SK-N-SH (cell line): Measurements from ENCODE around the gene ST6GALNAC3. TPM values are rescaled to one million over a fixed set of nuclear protein-coding genes. Genes with fewer than 3 reads are reported as not detected.

Experiments
- CTCF ChIA-PET: fragments of 300-600, 350-600 bp; formaldehyde crosslinking; extraction: SDS; loops from one replicate; lab custom pipeline; 2021; lab: Yijun Ruan, JAX
- POLR2A ChIA-PET: fragments of 350-600 bp; sonication (Branson Sonifier 250); formaldehyde crosslinking; extraction: SDS; loops from one replicate; lab custom pipeline; 2020; ENCODE audit warnings: antibody characterized with exemption, inconsistent platforms; lab: Yijun Ruan, JAX
- DNase-seq: peaks from one replicate; pipeline ENCODE4 v3.0.0; 2012
- H2AFZ ChIP-seq: fragments of 200-600 bp; sonication (generic); 2 replicates; pipeline ENCODE4 v1.8.1; 2016; ENCODE audit warnings: antibody characterized with exemption, mild to moderate bottlenecking, low read depth
- H3F3A ChIP-seq: fragments of 200-600 bp; sonication (generic); replicated peaks from 2 replicates; pipeline ENCODE3; 2016; ENCODE audit warnings: antibody characterized with exemption, mild to moderate bottlenecking; ENCODE audit not compliant: insufficient read depth
- H3K27ac ChIP-seq, 2 experiments: fragments of 200-500 bp in 1 of 2; fragments of 200-600 bp in 1 of 2; sonication (Bioruptor generic) in 1 of 2; sonication (generic), shearing (Covaris generic) in 1 of 2; 2 replicates each; pipeline versions ENCODE4 v1.5.1 to v1.6.1; 2014 to 2016; ENCODE audit warnings: low read depth in 2 of 2, inconsistent platforms in 1 of 2, low read length in 1 of 2, mild to moderate bottlenecking in 1 of 2, mixed read lengths in 1 of 2
- H3K27me3 ChIP-seq: fragments of 200-600 bp; sonication (generic), shearing (Covaris generic); 2 replicates; pipeline ENCODE4 v1.6.1; 2016; ENCODE audit warnings: mixed run types; ENCODE audit not compliant: insufficient read depth
- H3K36me3 ChIP-seq, 2 experiments: fragments of 200-500 bp in 1 of 2; fragments of 200-600 bp in 1 of 2; sonication (Bioruptor generic) in 1 of 2; sonication (generic) in 1 of 2; replicated peaks in 1 of 2; 2 replicates each; pipeline versions ENCODE3 to v1.5.1; 2014 to 2016; ENCODE audit warnings: low read length in 1 of 2, mild to moderate bottlenecking in 1 of 2; ENCODE audit not compliant: insufficient read depth in 2 of 2, control insufficient read depth in 1 of 2
- H3K4me1 ChIP-seq, 2 experiments: fragments of 200-500 bp in 1 of 2; fragments of 200-600 bp in 1 of 2; sonication (Bioruptor generic) in 1 of 2; sonication (generic), shearing (Covaris generic) in 1 of 2; 2 replicates each; pipeline versions ENCODE4 v1.5.1 to v1.6.1; 2014 to 2016; ENCODE audit warnings: low read depth in 1 of 2, low read length in 1 of 2, mixed run types in 1 of 2; ENCODE audit not compliant: insufficient read depth in 2 of 2, control insufficient read depth in 1 of 2
- H3K4me2 ChIP-seq: fragments of 200-600 bp; sonication (generic), shearing (Covaris generic); 2 replicates; pipeline ENCODE4 v1.6.1; 2017; ENCODE audit warnings: mixed run types
- H3K4me3 ChIP-seq, 2 experiments: fragments of 200-500 bp in 1 of 2; fragments of 200-600 bp in 1 of 2; sonication (Bioruptor generic) in 1 of 2; sonication (generic), shearing (Covaris generic) in 1 of 2; 2 replicates each; pipeline versions ENCODE4 v1.5.1 to v1.8.1; 2014 to 2016; ENCODE audit warnings: low read depth in 2 of 2, inconsistent platforms in 1 of 2, low read length in 1 of 2, mild to moderate bottlenecking in 1 of 2, mixed read lengths in 1 of 2, moderate library complexity in 1 of 2
- H3K79me2 ChIP-seq: fragments of 200-600 bp; sonication (generic); 2 replicates; pipeline ENCODE4 v1.8.1; 2017; ENCODE audit warnings: mild to moderate bottlenecking; ENCODE audit not compliant: insufficient read depth
- H3K9ac ChIP-seq: fragments of 200-600 bp; sonication (generic); 2 replicates; pipeline ENCODE4 v1.6.1; 2017; ENCODE audit warnings: mixed run types
- H3K9me2 ChIP-seq: fragments of 200-600 bp; sonication (generic); 2 replicates; pipeline ENCODE4 v1.6.1; 2017; ENCODE audit warnings: mixed run types
- H3K9me3 ChIP-seq: fragments of 200-600 bp; sonication (generic); 2 replicates; pipeline ENCODE4 v1.6.1; 2017; ENCODE audit warnings: mixed run types, mild to moderate bottlenecking, moderate library complexity
- H4K20me1 ChIP-seq: fragments of 200-600 bp; sonication (generic); 2 replicates; pipeline ENCODE4 v1.6.1; 2017; ENCODE audit warnings: mild to moderate bottlenecking, mixed run types; ENCODE audit not compliant: insufficient read depth
- MEF2A ChIP-seq: IDR thresholded peaks from 2 replicates; pipeline ENCODE4 v1.4.0; 2012; ENCODE audit warnings: low read depth, borderline replicate concordance
- RAD21 ChIP-seq: IDR thresholded peaks from 2 replicates; pipeline ENCODE4 v1.6.1; 2012; ENCODE audit warnings: mild to moderate bottlenecking, low read length
- RFX5 ChIP-seq: IDR thresholded peaks from 2 replicates; pipeline ENCODE4 v1.6.1; 2012; ENCODE audit warnings: mild to moderate bottlenecking, improper control_type of control experiment, low read length
- SIN3A ChIP-seq: IDR thresholded peaks from 2 replicates; pipeline ENCODE4 v1.6.1; 2012; ENCODE audit warnings: low read depth, mild to moderate bottlenecking, low read length, moderate library complexity, borderline replicate concordance
- SMC3 ChIP-seq: IDR thresholded peaks from 2 replicates; pipeline ENCODE4 v1.6.1; 2012; ENCODE audit warnings: low read depth, low read length, improper control_type of control experiment
- TEAD4 ChIP-seq: IDR thresholded peaks from 2 replicates; pipeline ENCODE4 v1.4.0; 2012; ENCODE audit warnings: mild to moderate bottlenecking, borderline replicate concordance; ENCODE audit not compliant: insufficient read depth
- WGBS: methylation state at CpG from one replicate; pipeline ENCODE4 v1.1.6; 2017; ENCODE audit warnings: low lambda C conversion rate; 5-methylcytosine and 5-hydroxymethylcytosine counted together
- polyA plus RNA-seq, 3 experiments: library from polyadenylated mRNA; depleted of rRNA; stranded (reverse); fragments of >200 nt; gene quantifications; 2 replicates each; pipeline ENCODE4 v1.2.3, GENCODE V29; 2012

The ST6GALNAC3 gene
- polyA plus RNA-seq, 1 of the 3 experiments (the other 2 are of a cell fraction), result 8.1 TPM

- no peaks in the 10 kb centered on the region for H3K27me3 ChIP-seq
- H3K79me2 ChIP-seq, result no peaks in the 10 kb centered on the region
- WGBS, result 79% methylated on average over 1 of the region's 1 CpG
- POLR2A ChIA-PET, result no interaction called here
- no peak for DNase-seq
- no peak overlapping the region for H2AFZ ChIP-seq
- no peaks in the 10 kb centered on the region for H3K9me3 ChIP-seq
- H3K4me2 ChIP-seq, result no peak overlapping the region
- H4K20me1 ChIP-seq, result no peaks in the 10 kb centered on the region
- H3K27ac ChIP-seq, result no peak overlapping the region
- no peak overlapping the region for H3K9ac ChIP-seq
- H3K4me3 ChIP-seq, result no peak overlapping the region
- TF ChIP-seq RAD21 (peak; percentile 29; the same call in 1 of the 2 replicates), MEF2A (no peak), SMC3 (no peak), RFX5 (no peak), TEAD4 (no peak), SIN3A (no peak)
- H3K9me2 ChIP-seq, result no peaks in the 10 kb centered on the region
- no peaks in the 10 kb centered on the region for H3K36me3 ChIP-seq
- CTCF ChIA-PET, result interaction anchor here (1.1 kb wide), 1 partner anchor 440 kb away, joined by 4 read pairs; no protein-coding TSS in a partner anchor
- no peaks in the 10 kb centered on the region for H3F3A ChIP-seq
- peaks cover 0 to 9% of the 10 kb centered on the region in 2 experiments; a peak in 1 of 4 replicates for H3K4me1 ChIP-seq
These were observed 607.6 kb downstream of the ST6GALNAC3 start for GRCh38 chr1:76682138-76682537.

Other genes with a start within 250 kb of the ST6GALNAC3 start
- gene ASB17, start 142.3 kb upstream of the ST6GALNAC3 start, polyA plus RNA-seq (2012; rRNA removed), result not detected in 2 replicates